GM21390 (cell line): ENCODE results near the gene PRR19.
A peak's percentile ranks its signal among the peaks of the same experiment; 100 is the strongest.

Experiments
- ATAC-seq: cut with Tn5 transposase; IDR thresholded peaks from one replicate; pipeline ENCODE4 v1.9.1; 2021; ENCODE audit not compliant: unreplicated experiment

Gene PRR19

GRCh38 chr19:42271045-42271419 is 30.9 kb upstream of the PRR19 start:
- no peak for ATAC-seq

- no peak for ATAC-seq
These were observed 29.9 kb upstream of the PRR19 start for GRCh38 chr19:42271861-42272534.

- no peak for ATAC-seq
These were observed 29.4 kb upstream of the PRR19 start for GRCh38 chr19:42272535-42272897.

- ATAC-seq, result no peak
These were observed 28.9 kb upstream of the PRR19 start for GRCh38 chr19:42272989-42273406.

GRCh38 chr19:42273407-42274064 is 28.4 kb upstream of the PRR19 start:
- ATAC-seq, result no peak

- ATAC-seq, result no peak
These were observed 27.8 kb upstream of the PRR19 start for GRCh38 chr19:42274065-42274682.

GRCh38 chr19:42275103-42275502 is 26.8 kb upstream of the PRR19 start:
- ATAC-seq, result no peak

GRCh38 chr19:42275517-42275916 is 26.4 kb upstream of the PRR19 start:
- ATAC-seq, result no peak

GRCh38 chr19:42276284-42276683 is 25.6 kb upstream of the PRR19 start:
- ATAC-seq, result no peak

GRCh38 chr19:42276821-42277220 is 25.1 kb upstream of the PRR19 start:
- no peak for ATAC-seq

- ATAC-seq, result no peak
These were observed 24.0 kb upstream of the PRR19 start for GRCh38 chr19:42277821-42278451.

- ATAC-seq, result no peak
These were observed 23.3 kb upstream of the PRR19 start for GRCh38 chr19:42278452-42279154.

GRCh38 chr19:42279155-42279901 is 22.6 kb upstream of the PRR19 start:
- ATAC-seq, result no peak

- ATAC-seq, result peak; percentile 30
These were observed 21.8 kb upstream of the PRR19 start for GRCh38 chr19:42279902-42280814.

GRCh38 chr19:42280815-42281145 is 21.2 kb upstream of the PRR19 start:
- no peak for ATAC-seq

GRCh38 chr19:42281146-42281826 is 20.6 kb upstream of the PRR19 start:
- no peak for ATAC-seq

- ATAC-seq, result no peak
These were observed 19.8 kb upstream of the PRR19 start for GRCh38 chr19:42281827-42282762.

- ATAC-seq, result no peak
These were observed 19.1 kb upstream of the PRR19 start for GRCh38 chr19:42282819-42283187.
